ENCODE data around the gene AIG1.

DNA sequence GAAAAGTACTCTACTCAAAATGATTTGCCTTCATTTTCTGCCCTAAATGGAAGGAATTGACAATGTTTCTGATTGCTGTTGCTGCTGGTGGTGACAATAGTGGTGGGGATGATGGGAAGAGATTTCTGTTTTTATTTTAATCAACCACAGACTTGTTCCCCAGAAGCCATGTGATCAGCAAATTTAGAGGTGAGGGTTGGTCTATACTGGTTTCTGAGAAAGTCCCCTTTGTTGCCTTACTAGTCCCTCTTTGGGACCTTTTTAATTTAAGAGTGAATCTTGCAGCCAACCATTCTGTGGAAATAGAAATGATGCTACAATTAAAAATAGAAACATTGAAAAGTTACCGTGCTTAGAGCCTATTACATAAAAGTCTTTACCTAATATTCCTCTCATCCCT lies 43.2 kb downstream of the AIG1 start:
- no peak for TF ChIP-seq FOXM1 (IDR thresholded peaks at IDR 0.05; ENCODE audit: borderline replicate concordance)
- TF ChIP-seq LEF1 (IDR thresholded peaks at IDR 0.05; ENCODE audit: borderline replicate concordance), result no peak
- no peak for TF ChIP-seq FOXA1 (IDR thresholded peaks at IDR 0.05)
- no peak for TF ChIP-seq SUZ12 (IDR thresholded peaks at IDR 0.05)
